HFFc6 (cell line): Measurements from ENCODE around the gene MLEC. TPM values are rescaled to one million over a fixed set of nuclear protein-coding genes. Genes with fewer than 3 reads are reported as not detected.

Experiments used
- DNase-seq: peaks from one replicate; pipeline ENCODE4 v3.0.0-alpha.2; 2018
- H3K27ac Mint-ChIP-seq: 2 replicates; pipeline ENCODE4 v1.8.0; 2020; ENCODE audit warnings: mild to moderate bottlenecking, mixed read lengths
- H3K27me3 Mint-ChIP-seq: 2 replicates; pipeline ENCODE4 v1.8.0; 2021; ENCODE audit warnings: mild to moderate bottlenecking, moderate library complexity, mixed read lengths; ENCODE audit not compliant: insufficient read depth
- H3K36me3 Mint-ChIP-seq: 2 replicates; pipeline ENCODE4 v1.8.0; 2021; ENCODE audit warnings: low read depth, mixed read lengths
- H3K4me1 Mint-ChIP-seq: 2 replicates; pipeline ENCODE4 v1.8.0; 2020; ENCODE audit warnings: low read depth, mixed read lengths
- H3K4me3 Mint-ChIP-seq: 2 replicates; pipeline ENCODE4 v1.8.0; 2020; ENCODE audit warnings: mild to moderate bottlenecking, moderate library complexity, mixed read lengths
- H3K9me3 Mint-ChIP-seq: 2 replicates; pipeline ENCODE4 v1.8.0; 2020; ENCODE audit warnings: mild to moderate bottlenecking, mixed read lengths
- CTCF ChIP-seq: fragments of 200-600 bp; sonication (generic); IDR thresholded peaks from 2 replicates; pipeline ENCODE4 v1.5.0; 2021; ENCODE audit warnings: antibody characterized with exemption, mild to moderate bottlenecking
- total RNA-seq, 6 experiments: library from RNA; stranded (reverse); fragmentation: NEBNext Ultra II Directional; extraction: Animal tissue kit (Norgen Biotek cat#: 25700); gene quantifications; 2 replicates in 1 of 6; 3 replicates in 5 of 6; pipeline ENCODE4 v1.2.3, GENCODE V29; 2021

MLEC gene
- total RNA-seq, 6 experiments from 2014 or later: 195 to 241 (median 209) TPM

DNA sequence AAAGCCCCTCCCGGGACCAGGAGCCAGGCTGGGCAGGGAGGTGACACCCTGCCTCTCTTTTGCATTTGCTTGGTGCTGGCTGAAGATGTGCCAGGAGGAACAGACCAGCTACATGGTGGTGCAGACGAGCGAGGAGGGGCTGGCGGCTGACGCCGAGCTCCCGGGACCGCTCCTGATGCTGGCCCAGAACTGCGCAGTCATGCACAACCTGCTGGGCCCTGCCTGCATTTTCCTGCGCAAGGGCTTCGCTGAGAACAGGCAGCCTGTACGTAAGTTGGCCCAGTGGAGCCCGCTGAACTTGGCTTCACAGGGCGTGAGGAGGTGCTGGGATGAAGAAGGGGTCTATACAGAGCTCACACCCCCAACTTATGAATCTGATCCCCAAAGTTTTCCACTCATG lies 30.9 kb upstream of the MLEC start:
- H3K27ac Mint-ChIP-seq: no peak overlapping the region
- H3K36me3 Mint-ChIP-seq: no peaks in the 10 kb centered on the region
- H3K9me3 Mint-ChIP-seq: no peaks in the 10 kb centered on the region
- H3K4me3 Mint-ChIP-seq: no peak overlapping the region
- peaks cover 7% of the 10 kb centered on the region; the same call in 1 of the 2 replicates for H3K4me1 Mint-ChIP-seq
- peaks cover 33% of the 10 kb centered on the region for H3K27me3 Mint-ChIP-seq
- no peak for TF ChIP-seq CTCF
- DNase-seq: no peak

DNA sequence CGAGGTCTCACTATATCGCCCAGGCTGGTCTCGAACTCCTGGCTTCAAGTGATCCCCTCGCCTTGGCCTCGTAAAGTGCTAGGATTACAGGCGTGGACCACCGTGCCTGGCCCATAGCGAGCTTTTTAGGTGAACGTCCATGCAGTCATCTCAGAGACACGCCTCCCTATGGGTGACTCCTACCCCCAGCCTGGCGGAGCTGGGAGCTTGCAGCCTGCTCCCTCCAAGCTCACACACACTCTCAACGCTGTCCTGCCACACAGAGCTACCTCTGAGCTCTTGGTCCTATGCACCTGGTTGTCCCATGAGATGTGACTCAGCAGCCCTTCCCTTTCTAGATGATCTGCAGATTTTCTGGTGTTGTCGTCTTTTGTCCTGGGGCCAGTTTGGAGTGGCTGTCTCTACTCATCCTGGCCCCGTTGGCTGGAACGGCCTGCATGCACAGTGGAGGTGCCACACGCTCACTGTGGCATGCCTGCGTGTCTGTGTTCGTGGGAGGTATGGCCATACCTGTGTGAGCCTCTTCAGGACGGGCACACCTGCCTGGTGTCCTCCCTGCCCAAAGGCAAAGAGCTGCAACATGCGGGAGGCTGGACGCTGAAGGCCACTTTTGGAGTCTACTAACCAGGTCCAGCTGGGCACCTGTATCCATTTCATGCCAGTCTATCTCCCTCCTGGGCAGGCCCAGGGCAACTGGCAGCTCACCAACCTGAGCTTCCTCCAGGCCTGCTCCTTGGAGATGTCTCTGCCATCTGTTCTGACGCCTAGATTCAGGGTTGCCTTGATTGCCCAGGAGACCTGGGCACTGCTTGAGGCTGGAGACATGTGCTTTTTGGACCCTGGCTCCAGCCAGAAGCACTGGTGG lies 28.4 kb upstream of the MLEC start:
- H3K4me3 Mint-ChIP-seq: no peak overlapping the region
- H3K27ac Mint-ChIP-seq: no peak overlapping the region
- DNase-seq: no peak
- H3K36me3 Mint-ChIP-seq: no peaks in the 10 kb centered on the region
- no peak for TF ChIP-seq CTCF
- peaks cover 20% of the 10 kb centered on the region for H3K27me3 Mint-ChIP-seq
- no peaks in the 10 kb centered on the region for H3K9me3 Mint-ChIP-seq
- H3K4me1 Mint-ChIP-seq: no peaks in the 10 kb centered on the region

GRCh38 chr12:120659151-120659525 lies 27.8 kb upstream of the MLEC start:
- no peak for TF ChIP-seq CTCF
- Mint-ChIP-seq H3K4me1 (no peaks in the 10 kb centered on the region), H3K4me3 (no peak overlapping the region), H3K36me3 (no peaks in the 10 kb centered on the region), H3K27me3 (peaks cover 19% of the 10 kb centered on the region), H3K27ac (no peak overlapping the region), H3K9me3 (no peaks in the 10 kb centered on the region)
- no peak for DNase-seq

- TF ChIP-seq CTCF: no peak
- H3K9me3 Mint-ChIP-seq: no peaks in the 10 kb centered on the region
- DNase-seq: no peak
- H3K4me1 Mint-ChIP-seq: no peaks in the 10 kb centered on the region
- H3K27ac Mint-ChIP-seq: no peak overlapping the region
- H3K27me3 Mint-ChIP-seq: peaks cover 17% of the 10 kb centered on the region
- no peaks in the 10 kb centered on the region for H3K36me3 Mint-ChIP-seq
- no peak overlapping the region for H3K4me3 Mint-ChIP-seq
These were observed 25.5 kb upstream of the MLEC start for GRCh38 chr12:120661432-120661831.

DNA sequence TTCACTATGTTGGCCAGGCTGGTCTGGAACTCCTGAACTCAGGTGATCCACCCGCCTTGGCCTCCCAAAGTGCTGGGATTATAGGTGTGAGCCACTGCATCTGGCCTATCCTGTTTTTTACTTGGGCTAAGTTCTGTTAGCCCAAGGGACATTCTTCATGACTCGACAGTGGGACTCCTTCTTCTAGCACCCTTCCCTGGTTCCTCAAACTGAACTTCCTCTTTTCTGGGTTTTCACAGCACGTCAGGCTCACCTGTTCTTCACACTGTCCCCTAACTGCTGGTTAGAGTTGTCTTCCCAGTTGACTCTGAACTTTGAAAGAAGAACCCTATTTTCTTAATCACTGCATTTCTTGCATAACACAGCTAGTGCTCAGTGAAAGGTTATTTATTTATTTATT lies 24.1 kb upstream of the MLEC start:
- Mint-ChIP-seq H3K4me3 (no peak overlapping the region), H3K9me3 (no peaks in the 10 kb centered on the region), H3K27me3 (peaks cover 17% of the 10 kb centered on the region), H3K4me1 (no peaks in the 10 kb centered on the region), H3K36me3 (no peaks in the 10 kb centered on the region), H3K27ac (no peak overlapping the region)
- no peak for DNase-seq
- no peak for TF ChIP-seq CTCF
